HCT116 (cell line): ENCODE data around the gene EP400. TPM values are rescaled to one million over a fixed set of nuclear protein-coding genes. Genes with fewer than 3 reads are reported as not detected.

Source experiments
- ATAC-seq: fragments of 200-7000 bp; cut with Tn5 transposase; 2 replicates; pipeline ENCODE4 v1.9.1; 2020; ENCODE audit warnings: mild to moderate bottlenecking, moderate library complexity
- BruUV-seq: library from RNA; stranded (reverse); fragments of 400-500 nt; replicated peaks from 2 replicates; lab custom pipeline; 2021; lab: Mats Ljungman, UMichigan
- CTCF ChIA-PET: fragments of 300-600 bp; sonication (Branson Sonifier 250); formaldehyde crosslinking; loops from one replicate; lab custom pipeline; 2021; ENCODE audit warnings: antibody characterized with exemption; lab: Charles Lee
- POLR2A ChIA-PET: fragments of 300-600, 350-600 bp; sonication (Branson Sonifier 250); formaldehyde crosslinking; loops from one replicate; lab custom pipeline; 2021; ENCODE audit warnings: antibody characterized with exemption; lab: Charles Lee
- RAD21 ChIA-PET, 2 experiments: fragments of 300-600 bp; sonication (Branson Sonifier 250); formaldehyde crosslinking; loops; one replicate each; lab custom pipeline; 2023; ENCODE audit warnings: low total read pairs in 2 of 2; ENCODE audit not compliant: uncharacterized antibody in 2 of 2, unreplicated experiment in 2 of 2, low non-redundant PET in 1 of 2; lab: Charles Lee
- DNase-seq: peaks from one replicate; pipeline ENCODE4 v3.0.0-alpha.2; 2010; ENCODE audit warnings: low read depth, low spot score
- H2AFZ ChIP-seq: fragments of 200-600 bp; shearing (Covaris generic), sonication (generic); 2 replicates; pipeline ENCODE4 v1.6.1; 2017; ENCODE audit warnings: low read depth, mixed run types, mixed read lengths, antibody characterized with exemption, low read length; ENCODE audit not compliant: poor library complexity, severe bottlenecking
- H3K27ac ChIP-seq: 2 replicates; pipeline ENCODE4 v1.5.1; 2012; ENCODE audit warnings: low read depth, low read length
- H3K27me3 ChIP-seq: fragments of 200-600 bp; sonication (generic); 2 replicates; pipeline ENCODE4 v1.6.1; 2016; ENCODE audit warnings: mixed run types, low read length, mixed read lengths; ENCODE audit not compliant: insufficient read depth
- H3K36me3 ChIP-seq, 2 experiments: fragments of 200-500 bp in 1 of 2; fragments of 200-600 bp in 1 of 2; sonication (Bioruptor generic) in 1 of 2; sonication (generic) in 1 of 2; 2 replicates each; pipeline versions ENCODE4 v1.5.1 to v1.6.1; 2014 to 2016; ENCODE audit warnings: low read length in 2 of 2, inconsistent platforms in 1 of 2, mixed read lengths in 1 of 2, mixed run types in 1 of 2; ENCODE audit not compliant: insufficient read depth in 2 of 2, control insufficient read depth in 1 of 2
- H3K4me1 ChIP-seq, 2 experiments: fragments of 200-600 bp in 1 of 2; sonication (generic) in 1 of 2; 2 replicates each; pipeline versions ENCODE4 v1.5.1 to v1.6.1; 2012 to 2017; ENCODE audit warnings: low read length in 2 of 2, inconsistent platforms in 1 of 2, mild to moderate bottlenecking in 1 of 2, mixed read lengths in 1 of 2, mixed run types in 1 of 2, moderate library complexity in 1 of 2; ENCODE audit not compliant: insufficient read depth in 2 of 2, control insufficient read depth in 1 of 2
- H3K4me2 ChIP-seq: fragments of 200-600 bp; sonication (generic); 2 replicates; pipeline ENCODE4 v1.6.1; 2017; ENCODE audit warnings: mixed run types, low read length, mixed read lengths
- H3K4me3 ChIP-seq, 2 experiments: fragments of 200-600 bp in 1 of 2; sonication (generic) in 1 of 2; replicated peaks in 1 of 2; 2 replicates each; pipeline ENCODE4 v1.5.1; 2011 to 2016; ENCODE audit warnings: low read length in 2 of 2, control low read depth in 1 of 2, low read depth in 1 of 2, mild to moderate bottlenecking in 1 of 2, mixed read lengths in 1 of 2, mixed run types in 1 of 2
- H3K79me2 ChIP-seq: fragments of 200-600 bp; sonication (generic); 2 replicates; pipeline ENCODE4 v1.6.1; 2017; ENCODE audit warnings: mild to moderate bottlenecking, mixed run types, low read length, moderate library complexity, mixed read lengths; ENCODE audit not compliant: insufficient read depth
- H3K9ac ChIP-seq: fragments of 200-600 bp; sonication (generic); 2 replicates; pipeline ENCODE4 v1.6.1; 2016; ENCODE audit warnings: low read length, mixed read lengths
- H3K9me2 ChIP-seq: fragments of 200-600 bp; sonication (generic), shearing (Covaris generic); 2 replicates; pipeline ENCODE4 v1.6.1; 2017; ENCODE audit warnings: mixed run types, mild to moderate bottlenecking, moderate library complexity; ENCODE audit not compliant: insufficient read depth
- H3K9me3 ChIP-seq, 2 experiments: fragments of 200-500 bp in 1 of 2; fragments of 200-600 bp in 1 of 2; sonication (Bioruptor generic) in 1 of 2; sonication (generic) in 1 of 2; 2 replicates each; pipeline ENCODE4 v1.6.1; 2014 to 2017; ENCODE audit warnings: low read length in 2 of 2, mixed read lengths in 2 of 2, inconsistent platforms in 1 of 2, low read depth in 1 of 2, mild to moderate bottlenecking in 1 of 2, mixed run types in 1 of 2, moderate library complexity in 1 of 2; ENCODE audit not compliant: control insufficient read depth in 1 of 2, insufficient read depth in 1 of 2
- H4K20me1 ChIP-seq: fragments of 200-600 bp; sonication (generic), shearing (Covaris generic); 2 replicates; pipeline ENCODE4 v1.6.1; 2017; ENCODE audit warnings: mixed run types, mild to moderate bottlenecking, moderate library complexity; ENCODE audit not compliant: insufficient read depth
- EZH2 ChIP-seq: fragments of 200-600 bp; sonication (generic); IDR thresholded peaks from 2 replicates; pipeline ENCODE4 v1.6.1; 2017; ENCODE audit warnings: antibody characterized with exemption, mixed run types
- FOSL1 ChIP-seq: IDR thresholded peaks from 2 replicates; pipeline ENCODE4 v1.6.1; 2012; ENCODE audit warnings: low read depth
- POLR2AphosphoS5 ChIP-seq: IDR thresholded peaks from 2 replicates; pipeline ENCODE4 v1.6.1; 2011; ENCODE audit warnings: mild to moderate bottlenecking, low read depth, low read length, moderate library complexity
- SIN3A ChIP-seq: IDR thresholded peaks from 2 replicates; pipeline ENCODE4 v1.6.1; 2012; ENCODE audit warnings: low read depth
- SRF ChIP-seq: IDR thresholded peaks from 2 replicates; pipeline ENCODE4 v1.6.1; 2012; ENCODE audit warnings: low read depth
- YY1 ChIP-seq: IDR thresholded peaks from 2 replicates; pipeline ENCODE4 v1.6.1; 2011; ENCODE audit warnings: low read length, low read depth, moderate library complexity, mild to moderate bottlenecking; ENCODE audit not compliant: insufficient replicate concordance; ENCODE audit errors: extremely low read depth
- ZNF274 ChIP-seq: fragments of 200-500 bp; sonication (Bioruptor generic); IDR thresholded peaks from 2 replicates; pipeline ENCODE4 v1.6.1; 2014; ENCODE audit warnings: mild to moderate bottlenecking, low read depth, low read length, inconsistent platforms
- intact Hi-C: fragments of 100-400 bp; cut with micrococcal nuclease; formaldehyde crosslinking; loops from 2 replicates; pipeline ENCODE4 v1.10.0; 2022
- total RNA-seq: library from RNA; stranded (reverse); gene quantifications from one replicate; pipeline ENCODE4 v1.2.1, GENCODE V29; 2021; ENCODE audit not compliant: unreplicated experiment
- TF ChIP-seq, protein P1 (sequence below): IDR thresholded peaks from 2 replicates; pipeline ENCODE4 v1.6.1; 2011; ENCODE audit warnings: mild to moderate bottlenecking, low read length, moderate library complexity; ENCODE audit not compliant: insufficient replicate concordance; ENCODE audit errors: extremely low read depth
- TF ChIP-seq, protein P2 (sequence below): IDR thresholded peaks from 2 replicates; pipeline ENCODE4 v1.6.1; 2012

Gene EP400
- total RNA-seq, 1 experiment from 2014 or later: 54.5 TPM

DNA sequence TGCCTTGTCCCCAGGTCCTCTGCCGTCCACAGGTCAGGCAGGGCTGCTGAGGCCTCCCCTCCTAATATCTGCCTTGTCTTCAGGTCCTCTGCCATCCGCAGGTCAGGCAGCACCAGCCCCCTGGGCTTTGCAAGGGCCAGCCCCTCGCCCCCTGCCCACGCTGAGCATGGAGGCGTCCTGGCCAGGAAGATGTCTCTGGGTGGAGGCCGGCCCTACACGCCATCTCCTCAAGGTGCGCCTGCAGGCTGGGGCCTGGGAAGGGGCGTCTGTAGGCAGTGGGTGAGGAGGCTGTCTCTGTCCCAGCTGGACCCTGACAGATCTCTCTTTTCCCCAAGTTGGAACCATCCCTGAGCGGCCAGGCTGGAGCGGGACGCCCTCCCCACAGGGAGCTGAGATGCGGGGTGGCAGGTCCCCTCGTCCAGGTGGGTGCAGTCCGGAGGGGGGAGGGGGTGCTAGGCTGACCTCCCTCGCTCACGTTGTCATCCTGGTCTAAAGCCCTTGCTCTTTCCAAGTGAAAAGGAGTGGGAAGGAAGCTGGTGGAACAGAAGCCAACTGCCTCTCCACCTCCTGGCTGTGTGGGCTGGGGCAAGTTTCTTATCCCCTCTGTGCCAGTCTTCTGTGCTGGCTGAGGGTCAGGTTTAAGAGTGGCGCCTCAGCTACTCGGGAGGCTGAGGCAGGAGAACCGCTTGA is 34.6 kb upstream of the EP400 start (continued):
- TF ChIP-seq, protein P1, sequence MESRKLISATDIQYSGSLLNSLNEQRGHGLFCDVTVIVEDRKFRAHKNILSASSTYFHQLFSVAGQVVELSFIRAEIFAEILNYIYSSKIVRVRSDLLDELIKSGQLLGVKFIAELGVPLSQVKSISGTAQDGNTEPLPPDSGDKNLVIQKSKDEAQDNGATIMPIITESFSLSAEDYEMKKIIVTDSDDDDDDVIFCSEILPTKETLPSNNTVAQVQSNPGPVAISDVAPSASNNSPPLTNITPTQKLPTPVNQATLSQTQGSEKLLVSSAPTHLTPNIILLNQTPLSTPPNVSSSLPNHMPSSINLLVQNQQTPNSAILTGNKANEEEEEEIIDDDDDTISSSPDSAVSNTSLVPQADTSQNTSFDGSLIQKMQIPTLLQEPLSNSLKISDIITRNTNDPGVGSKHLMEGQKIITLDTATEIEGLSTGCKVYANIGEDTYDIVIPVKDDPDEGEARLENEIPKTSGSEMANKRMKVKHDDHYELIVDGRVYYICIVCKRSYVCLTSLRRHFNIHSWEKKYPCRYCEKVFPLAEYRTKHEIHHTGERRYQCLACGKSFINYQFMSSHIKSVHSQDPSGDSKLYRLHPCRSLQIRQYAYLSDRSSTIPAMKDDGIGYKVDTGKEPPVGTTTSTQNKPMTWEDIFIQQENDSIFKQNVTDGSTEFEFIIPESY: no peak

DNA sequence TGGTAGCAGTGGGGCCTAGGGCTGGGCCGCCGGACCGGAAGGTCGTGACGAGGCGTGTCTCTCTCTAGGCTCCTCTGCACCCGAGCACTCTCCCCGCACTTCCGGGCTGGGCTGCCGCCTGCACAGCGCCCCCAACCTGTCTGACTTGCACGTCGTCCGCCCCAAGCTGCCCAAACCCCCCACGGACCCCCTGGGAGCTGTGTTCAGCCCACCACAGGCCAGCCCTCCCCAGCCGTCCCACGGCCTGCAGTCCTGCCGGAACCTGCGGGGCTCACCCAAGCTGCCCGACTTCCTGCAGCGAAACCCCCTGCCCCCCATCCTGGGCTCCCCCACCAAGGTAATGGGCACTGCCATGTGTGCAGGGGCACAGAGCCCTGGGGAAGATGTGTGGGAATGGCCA is 33.9 kb upstream of the EP400 start:
- Histone ChIP-seq H2AFZ (no peak overlapping the region), H3K79me2 (no peaks in the 10 kb centered on the region), H3K4me1 (peaks cover 12 to 14% of the 10 kb centered on the region in 2 experiments), H3K9me2 (no peaks in the 10 kb centered on the region), H3K9ac (no peak overlapping the region), H3K27me3 (no peaks in the 10 kb centered on the region), H3K36me3 (peaks cover 0 to 10% of the 10 kb centered on the region in 2 experiments; a peak in 2 of 4 replicates), H4K20me1 (no peaks in the 10 kb centered on the region), H3K4me3 (no peak overlapping the region), H3K27ac (no peak overlapping the region), H3K4me2 (no peak overlapping the region), H3K9me3 (no peaks in the 10 kb centered on the region)
- CTCF ChIA-PET: no interaction called here
- POLR2A ChIA-PET: no interaction called here
- BruUV-seq: no TSS peak
- RAD21 ChIA-PET: no interaction called here
- no peak for ATAC-seq
- no peak for TF ChIP-seq YY1
- TF ChIP-seq, protein P2, sequence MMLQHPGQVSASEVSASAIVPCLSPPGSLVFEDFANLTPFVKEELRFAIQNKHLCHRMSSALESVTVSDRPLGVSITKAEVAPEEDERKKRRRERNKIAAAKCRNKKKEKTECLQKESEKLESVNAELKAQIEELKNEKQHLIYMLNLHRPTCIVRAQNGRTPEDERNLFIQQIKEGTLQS: no peak
- no peak for TF ChIP-seq EZH2
- TF ChIP-seq SRF: no peak
- TF ChIP-seq POLR2AphosphoS5: no peak
- no peak for TF ChIP-seq ZNF274
- no peak for TF ChIP-seq SIN3A
- TF ChIP-seq FOSL1: no peak
- no peak for DNase-seq
- intact Hi-C loops: no loop called here
